H9 (cell line): ENCODE measurements around the gene LINC00632. TPM values are rescaled to one million over a fixed set of nuclear protein-coding genes. Genes with fewer than 3 reads are reported as not detected.

Source experiments
- DNase-seq: peaks from one replicate; pipeline ENCODE4 v3.0.0-alpha.2; 2017
- H2AFZ ChIP-seq: one replicate; pipeline ENCODE4 v1.6.1; 2013; ENCODE audit warnings: mild to moderate bottlenecking, low read length, control low read depth, moderate library complexity
- H2AK5ac ChIP-seq: 2 replicates; pipeline ENCODE4 v1.6.1; 2013; ENCODE audit warnings: low read length, control low read depth, mixed read lengths; ENCODE audit not compliant: insufficient read length
- H2BK120ac ChIP-seq: one replicate; pipeline ENCODE4 v1.6.1; 2013; ENCODE audit warnings: low read depth, mild to moderate bottlenecking, low read length, control low read depth, inconsistent platforms; ENCODE audit not compliant: poor library complexity, severe bottlenecking
- H2BK12ac ChIP-seq: 2 replicates; pipeline ENCODE4 v1.6.1; 2013; ENCODE audit warnings: low read length, control low read depth, mixed read lengths, low read depth; ENCODE audit not compliant: insufficient read length
- H2BK15ac ChIP-seq: 2 replicates; pipeline ENCODE4 v1.6.1; 2013; ENCODE audit warnings: low read depth, low read length, control low read depth
- H2BK20ac ChIP-seq: one replicate; pipeline ENCODE4 v1.6.1; 2013; ENCODE audit warnings: low read depth, mild to moderate bottlenecking, low read length, control low read depth, inconsistent platforms; ENCODE audit not compliant: poor library complexity, severe bottlenecking
- H2BK5ac ChIP-seq: 2 replicates; pipeline ENCODE4 v1.6.1; 2013; ENCODE audit warnings: low read length, control low read depth, mixed read lengths; ENCODE audit not compliant: insufficient read length
- H3K14ac ChIP-seq: 2 replicates; pipeline ENCODE4 v1.6.1; 2013; ENCODE audit warnings: low read length, control low read depth; ENCODE audit not compliant: insufficient read depth
- H3K18ac ChIP-seq: 2 replicates; pipeline ENCODE4 v1.6.1; 2013; ENCODE audit warnings: low read depth, mild to moderate bottlenecking, mixed read lengths, low read length, control low read depth; ENCODE audit not compliant: insufficient read length
- H3K23ac ChIP-seq: 2 replicates; pipeline ENCODE4 v1.6.1; 2013; ENCODE audit warnings: low read length, control low read depth, mixed read lengths, low read depth; ENCODE audit not compliant: insufficient read length
- H3K23me2 ChIP-seq: 2 replicates; pipeline ENCODE4 v1.6.1; 2013; ENCODE audit warnings: low read depth, mild to moderate bottlenecking, mixed read lengths, low read length, control low read depth; ENCODE audit not compliant: insufficient read length, poor library complexity, severe bottlenecking
- H3K27ac ChIP-seq: 2 replicates; pipeline ENCODE4 v1.5.1; 2013; ENCODE audit warnings: low read length, control low read depth, mixed read lengths, low read depth; ENCODE audit not compliant: insufficient read length
- H3K27me3 ChIP-seq: 2 replicates; pipeline ENCODE4 v1.6.1; 2013; ENCODE audit warnings: low read length, control low read depth, inconsistent platforms; ENCODE audit not compliant: insufficient read depth
- H3K4ac ChIP-seq: 2 replicates; pipeline ENCODE4 v1.6.1; 2013; ENCODE audit warnings: low read depth, mild to moderate bottlenecking, control low read depth, inconsistent platforms, low read length, moderate library complexity
- H3K4me1 ChIP-seq: 2 replicates; pipeline ENCODE4 v1.6.1; 2013; ENCODE audit warnings: low read length, control low read depth, inconsistent platforms; ENCODE audit not compliant: insufficient read depth
- H3K4me2 ChIP-seq: 2 replicates; pipeline ENCODE4 v1.6.1; 2013; ENCODE audit warnings: low read length, control low read depth, mixed read lengths; ENCODE audit not compliant: insufficient read length, insufficient read depth
- H3K56ac ChIP-seq: 2 replicates; pipeline ENCODE4 v1.6.1; 2013; ENCODE audit warnings: low read depth, mild to moderate bottlenecking, mixed read lengths, low read length, control low read depth; ENCODE audit not compliant: insufficient read length
- H3K79me1 ChIP-seq: 2 replicates; pipeline ENCODE4 v1.6.1; 2013; ENCODE audit warnings: low read depth, mild to moderate bottlenecking, moderate library complexity, low read length, control low read depth, inconsistent platforms; ENCODE audit not compliant: insufficient read depth, poor library complexity, severe bottlenecking
- H3K79me2 ChIP-seq: 2 replicates; pipeline ENCODE4 v1.6.1; 2013; ENCODE audit warnings: low read length, control low read depth, inconsistent platforms; ENCODE audit not compliant: insufficient read depth
- H3K9ac ChIP-seq: 2 replicates; pipeline ENCODE4 v1.6.1; 2013; ENCODE audit warnings: low read length, control low read depth, mixed read lengths; ENCODE audit not compliant: insufficient read length; ENCODE audit errors: extremely low read depth
- H3K9me3 ChIP-seq: one replicate; pipeline ENCODE4 v1.6.1; 2013; ENCODE audit warnings: low read depth, low read length, inconsistent platforms; ENCODE audit not compliant: control insufficient read depth
- H3T11ph ChIP-seq: one replicate; pipeline ENCODE4 v1.6.1; 2013; ENCODE audit warnings: mild to moderate bottlenecking, low read length, control low read depth, inconsistent platforms
- H4K20me1 ChIP-seq: one replicate; pipeline ENCODE4 v1.6.1; 2013; ENCODE audit not compliant: control insufficient read depth, insufficient read length, insufficient read depth
- H4K5ac ChIP-seq: 2 replicates; pipeline ENCODE4 v1.6.1; 2013; ENCODE audit warnings: low read depth, mild to moderate bottlenecking, mixed read lengths, low read length, control low read depth; ENCODE audit not compliant: insufficient read length
- H4K8ac ChIP-seq: replicated peaks from 2 replicates; pipeline ENCODE4 v1.6.1; 2013; ENCODE audit warnings: low read length, control low read depth, mixed read lengths, low read depth; ENCODE audit not compliant: insufficient read length
- H4K91ac ChIP-seq: 2 replicates; pipeline ENCODE4 v1.6.1; 2013; ENCODE audit warnings: low read depth, mild to moderate bottlenecking, moderate library complexity, mixed read lengths, low read length, control low read depth; ENCODE audit not compliant: insufficient read length
- H3K27ac Mint-ChIP-seq, 3 experiments: 2 replicates in 2 of 3; 3 replicates in 1 of 3; pipeline ENCODE4 v1.8.0; 2020 to 2021; ENCODE audit warnings: mixed read lengths in 3 of 3, mild to moderate bottlenecking in 1 of 3, moderate library complexity in 1 of 3
- H3K27me3 Mint-ChIP-seq: 2 replicates; pipeline ENCODE4 v1.8.0; 2021; ENCODE audit warnings: low read depth, mild to moderate bottlenecking, moderate library complexity, mixed read lengths
- H3K36me3 Mint-ChIP-seq, 3 experiments: 2 replicates in 2 of 3; 3 replicates in 1 of 3; pipeline ENCODE4 v1.8.0; 2020 to 2021; ENCODE audit warnings: low read depth in 3 of 3, mixed read lengths in 3 of 3; ENCODE audit not compliant: insufficient read depth in 1 of 3
- H3K4me1 Mint-ChIP-seq, 2 experiments: 2 replicates each; pipeline ENCODE4 v1.8.0; 2020; ENCODE audit warnings: mixed read lengths in 2 of 2
- H3K4me3 Mint-ChIP-seq, 2 experiments: 2 replicates in 1 of 2; 3 replicates in 1 of 2; pipeline ENCODE4 v1.8.0; 2020 to 2021; ENCODE audit warnings: mild to moderate bottlenecking in 2 of 2, mixed read lengths in 2 of 2, moderate library complexity in 1 of 2
- H3K9me3 Mint-ChIP-seq, 2 experiments: 2 replicates in 1 of 2; 3 replicates in 1 of 2; pipeline ENCODE4 v1.8.0; 2020; ENCODE audit warnings: mild to moderate bottlenecking in 2 of 2, mixed read lengths in 2 of 2, moderate library complexity in 1 of 2
- CTCF ChIP-seq: fragments of 200-600 bp; sonication (generic); conservative IDR thresholded peaks from 3 replicates; pipeline ENCODE4 v1.8.0; 2021; ENCODE audit warnings: antibody characterized with exemption, mild to moderate bottlenecking
- WGBS: extraction: QIAGEN DNeasy Blood & Tissue Kit; methylation state at CpG from one replicate; pipeline ENCODE4 v1.1.7; 2013; ENCODE audit warnings: missing lambda C conversion rate, low lambda C conversion rate, mixed read lengths; ENCODE audit not compliant: insufficient read length; ENCODE audit errors: extremely low coverage; 5-methylcytosine and 5-hydroxymethylcytosine counted together
- total RNA-seq: library from RNA; stranded (reverse); gene quantifications from 2 replicates; pipeline ENCODE4 v1.2.1, GENCODE V29; 2021

Gene LINC00632
- total RNA-seq, 1 experiment from 2014 or later, result 46.3 TPM

GRCh38 chrX:140672840-140673731 lies 36.5 kb upstream of the LINC00632 start:
- Histone ChIP-seq H4K20me1 (no peaks in the 10 kb centered on the region), H3T11ph (no peak overlapping the region), H3K79me2 (no peaks in the 10 kb centered on the region), H2AK5ac (no peak overlapping the region), H2BK20ac (no peak overlapping the region), H3K79me1 (no peaks in the 10 kb centered on the region), H3K23me2 (no peaks in the 10 kb centered on the region), H4K91ac (no peak overlapping the region), H3K18ac (no peak overlapping the region), H3K4ac (no peak overlapping the region), H3K14ac (no peak overlapping the region), H3K56ac (no peak overlapping the region), H3K4me1 (peaks cover 4% of the 10 kb centered on the region; the same call in 1 of the 2 replicates), H4K5ac (no peak overlapping the region), H2BK12ac (no peak overlapping the region), H3K4me2 (no peak overlapping the region), H2BK5ac (no peak overlapping the region), H4K8ac (no peak overlapping the region), H3K27ac (no peak overlapping the region), H2BK120ac (no peak overlapping the region), H3K27me3 (no peaks in the 10 kb centered on the region), H3K9me3 (no peaks in the 10 kb centered on the region), H3K23ac (no peak overlapping the region), H2AFZ (no peak overlapping the region), H2BK15ac (no peak overlapping the region), H3K9ac (no peak overlapping the region)
- no CpG with 5 or more reads among the region's 10 CpGs for WGBS
- Mint-ChIP-seq H3K27ac (no peak overlapping the region), H3K36me3 (no peaks in the 10 kb centered on the region), H3K4me1 (peaks cover 20 to 23% of the 10 kb centered on the region in 2 experiments), H3K27me3 (no peaks in the 10 kb centered on the region; the same call in none of the 2 replicates), H3K4me3 (no peak overlapping the region), H3K9me3 (no peaks in the 10 kb centered on the region; a peak in 1 of 5 replicates)
- DNase-seq, result no peak
- peak; percentile 43; the same call in 2 of the 3 replicates for TF ChIP-seq CTCF
